ENCODE results near the gene TOM1L2. TPM values are rescaled to one million over a fixed set of nuclear protein-coding genes. Genes with fewer than 3 reads are reported as not detected.

The TOM1L2 gene
- total RNA-seq (2022; extraction: Qiagen RNA extraction; ENCODE audit: low read depth) = 17.2 to 22.9 TPM (median 20.2 TPM) in 5 replicates

GRCh38 chr17:17972126-17972951 lies at the start of gene TOM1L2, which contains the start of gene DRC3:
TSS of gene TOM1L2 (minus strand) at chr17:17972400. CDS start at chr17:17972313, 87 bp downstream.
TSS of gene DRC3 (plus strand) at chr17:17972862. CDS start at chr17:17977599, 4,737 bp downstream.

GRCh38 chr17:17836818-17837379 lies 135.3 kb downstream of the TOM1L2 start, which contains the start of gene SREBF1:
TSS of gene SREBF1 (minus strand) at chr17:17836986. CDS start at chr17:17836817, 169 bp downstream.

Other genes with a start within 250 kb of the TOM1L2 start
- 59.5 to 94.2 TPM (median 77.1 TPM) in 5 replicates for gene SREBF1, start 135.4 kb downstream of the TOM1L2 start, total RNA-seq (2022; extraction: Qiagen RNA extraction; ENCODE audit: low read depth)
- gene DRC3, start 462 bp upstream of the TOM1L2 start, total RNA-seq (2022; extraction: Qiagen RNA extraction; ENCODE audit: low read depth) = 2.3 to 4.0 TPM (median 3.4 TPM) in 5 replicates
- 22.7 to 38.6 TPM (median 27.9 TPM) in 5 replicates for gene ATPAF2, start 66.8 kb upstream of the TOM1L2 start, total RNA-seq (2022; extraction: Qiagen RNA extraction; ENCODE audit: low read depth)
- 11.0 to 13.9 TPM (median 12.9 TPM) in 5 replicates for gene GID4, start 67.0 kb upstream of the TOM1L2 start, total RNA-seq (2022; extraction: Qiagen RNA extraction; ENCODE audit: low read depth)
- 43.6 to 57.4 TPM (median 51.0 TPM) in 5 replicates for gene DRG2, start 115.5 kb upstream of the TOM1L2 start, total RNA-seq (2022; extraction: Qiagen RNA extraction; ENCODE audit: low read depth)
- gene MYO15A, start 136.4 kb upstream of the TOM1L2 start, total RNA-seq (2022; extraction: Qiagen RNA extraction; ENCODE audit: low read depth) = 0.30 to 0.63 TPM (median 0.42 TPM) in 5 replicates
- gene ALKBH5, start 211.4 kb upstream of the TOM1L2 start, total RNA-seq (2022; extraction: Qiagen RNA extraction; ENCODE audit: low read depth) = 51.1 to 57.5 TPM (median 52.3 TPM) in 5 replicates

All from A549 treated with RU486 at 1 μM for 4 hours (cell line).